GM21528 (cell line): ENCODE results near the gene GRK4.
"Not testable (repeated sequence)": the region's sequence is repeated elsewhere in the genome, so short reads cannot be mapped to it uniquely, and the experiment has no call there.

Source experiments
- ATAC-seq: cut with Tn5 transposase; IDR thresholded peaks from one replicate; pipeline ENCODE4 v1.9.1; 2021; ENCODE audit warnings: mild to moderate bottlenecking, moderate library complexity; ENCODE audit not compliant: unreplicated experiment, low FRiP score

The GRK4 gene

GRCh38 chr4:2930135-2930757, 33.1 kb upstream of the GRK4 start:
- no peak for ATAC-seq

- no peak for ATAC-seq
These were observed 32.4 kb upstream of the GRK4 start for GRCh38 chr4:2930758-2931511.

GRCh38 chr4:2931512-2932301, 31.7 kb upstream of the GRK4 start:
- ATAC-seq = peak; percentile 37

- no peak for ATAC-seq
These were observed 30.9 kb upstream of the GRK4 start for GRCh38 chr4:2932321-2932950.

- no peak for ATAC-seq
These were observed 30.3 kb upstream of the GRK4 start for GRCh38 chr4:2932951-2933565.

GRCh38 chr4:2933566-2934076, 29.8 kb upstream of the GRK4 start:
- no peak for ATAC-seq

GRCh38 chr4:2934077-2934812, 29.1 kb upstream of the GRK4 start:
- ATAC-seq = no peak

GRCh38 chr4:2934813-2935761, 28.3 kb upstream of the GRK4 start:
- no peak for ATAC-seq

- ATAC-seq = no peak
These were observed 27.3 kb upstream of the GRK4 start for GRCh38 chr4:2935762-2936743.

GRCh38 chr4:2936773-2937145, 26.6 kb upstream of the GRK4 start:
- no peak for ATAC-seq

- no peak for ATAC-seq
These were observed 26.1 kb upstream of the GRK4 start for GRCh38 chr4:2937146-2937857.

GRCh38 chr4:2937986-2938385, 25.4 kb upstream of the GRK4 start:
- ATAC-seq = no peak

- ATAC-seq = not testable (repeated sequence)
These were observed 25.0 kb upstream of the GRK4 start for GRCh38 chr4:2938411-2938810.

- ATAC-seq = no peak
These were observed 24.5 kb upstream of the GRK4 start for GRCh38 chr4:2938906-2939305.

GRCh38 chr4:2939383-2940243, 23.8 kb upstream of the GRK4 start:
- no peak for ATAC-seq
